ENCODE data around the gene NUDT4. TPM values are rescaled to one million over a fixed set of nuclear protein-coding genes. Genes with fewer than 3 reads are reported as not detected.

Gene NUDT4
- total RNA-seq, 2 experiments from 2014 or later: 26.4 to 32.4 TPM

DNA sequence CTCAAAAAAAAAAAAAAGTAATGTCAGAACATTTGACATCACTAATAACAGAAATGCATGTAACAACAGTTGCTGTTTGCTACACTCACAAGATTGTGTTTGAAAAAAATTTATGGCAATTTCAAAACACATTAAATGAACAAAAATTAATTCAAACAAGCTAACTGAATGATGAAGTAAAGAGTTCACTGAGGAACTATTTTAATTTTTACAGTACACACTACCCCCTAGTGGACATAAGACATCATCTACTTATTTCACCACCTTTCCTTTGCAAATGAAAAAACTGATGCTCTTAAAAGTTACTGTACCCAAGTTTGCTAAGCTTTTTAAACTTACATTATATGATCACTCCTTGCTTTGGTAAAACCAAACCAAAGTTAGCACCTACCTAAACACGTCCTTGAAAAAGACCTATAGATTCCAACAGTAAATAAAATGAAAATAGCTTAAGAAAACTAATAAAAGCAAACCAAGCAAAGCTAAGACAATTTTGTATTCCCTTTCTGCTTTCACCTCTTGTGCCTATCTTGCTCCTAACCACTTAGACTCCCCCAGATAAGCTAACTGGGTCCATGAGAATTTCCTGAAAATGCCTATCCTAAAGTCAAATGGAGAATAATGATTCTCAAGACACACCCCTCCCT is 41.8 kb downstream of the NUDT4 start:
- ChIA-PET CTCF (ENCODE audit: unreplicated experiment) (interaction anchor here (0.8 to 1.0 kb wide), 3 partner anchors 10 to 19 kb away, joined by 3 to 5 read pairs (median 3); no protein-coding TSS in a partner anchor), POLR2A (interaction anchor here (0.5 to 2.8 kb wide), 10 partner anchors 9 to 742 kb away, joined by 3 to 15 read pairs (median 4); no protein-coding TSS in a partner anchor)
- peak; percentile 70 for DNase-seq (ENCODE audit: low spot score)
- TF ChIP-seq, protein P1, sequence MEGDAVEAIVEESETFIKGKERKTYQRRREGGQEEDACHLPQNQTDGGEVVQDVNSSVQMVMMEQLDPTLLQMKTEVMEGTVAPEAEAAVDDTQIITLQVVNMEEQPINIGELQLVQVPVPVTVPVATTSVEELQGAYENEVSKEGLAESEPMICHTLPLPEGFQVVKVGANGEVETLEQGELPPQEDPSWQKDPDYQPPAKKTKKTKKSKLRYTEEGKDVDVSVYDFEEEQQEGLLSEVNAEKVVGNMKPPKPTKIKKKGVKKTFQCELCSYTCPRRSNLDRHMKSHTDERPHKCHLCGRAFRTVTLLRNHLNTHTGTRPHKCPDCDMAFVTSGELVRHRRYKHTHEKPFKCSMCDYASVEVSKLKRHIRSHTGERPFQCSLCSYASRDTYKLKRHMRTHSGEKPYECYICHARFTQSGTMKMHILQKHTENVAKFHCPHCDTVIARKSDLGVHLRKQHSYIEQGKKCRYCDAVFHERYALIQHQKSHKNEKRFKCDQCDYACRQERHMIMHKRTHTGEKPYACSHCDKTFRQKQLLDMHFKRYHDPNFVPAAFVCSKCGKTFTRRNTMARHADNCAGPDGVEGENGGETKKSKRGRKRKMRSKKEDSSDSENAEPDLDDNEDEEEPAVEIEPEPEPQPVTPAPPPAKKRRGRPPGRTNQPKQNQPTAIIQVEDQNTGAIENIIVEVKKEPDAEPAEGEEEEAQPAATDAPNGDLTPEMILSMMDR (conservative IDR thresholded peaks at IDR 0.05; ENCODE audit: low read length): peak; percentile 85
- no peak for TF ChIP-seq EZH2phosphoT487 (IDR thresholded peaks at IDR 0.05; ENCODE audit: borderline replicate concordance, low read depth, low read length)
- intact Hi-C loops (cut with micrococcal nuclease; ENCODE audit: unreplicated experiment): loop anchor here (1.0 to 10.0 kb wide), 2 partner anchors 432 to 685 kb away; no protein-coding TSS in a partner anchor
- Histone ChIP-seq H3K27ac (ENCODE audit: low read depth, low read length, poor library complexity, severe bottlenecking) (no peak overlapping the region), H4K20me1 (ENCODE audit: insufficient read depth, low read length) (peaks cover 84% of the 10 kb centered on the region), H2AFZ (ENCODE audit: low read length) (no peak overlapping the region), H3K79me2 (ENCODE audit: insufficient read depth, low read depth, low read length) (peaks cover 100% of the 10 kb centered on the region), H3K4me1 (ENCODE audit: insufficient read depth, low read length, poor library complexity, severe bottlenecking) (peaks cover 85% of the 10 kb centered on the region), H3K36me3 (ENCODE audit: insufficient read depth, low read length) (peaks cover 27% of the 10 kb centered on the region), H3K9me3 (ENCODE audit: low read length) (no peaks in the 10 kb centered on the region), H3K4me3 (ENCODE audit: low read depth, low read length, poor library complexity, severe bottlenecking) (no peak overlapping the region), H3K4me2 (ENCODE audit: low read length) (peak overlapping the region; percentile 8), H3K9me2 (ENCODE audit: insufficient read depth, low read length) (no peaks in the 10 kb centered on the region)
- BruUV-seq (replicated peaks): no TSS peak

GRCh38 chr12:93422050-93422449 is 44.3 kb downstream of the NUDT4 start:
- Histone ChIP-seq H3K79me2 (ENCODE audit: insufficient read depth, low read depth, low read length) (peaks cover 100% of the 10 kb centered on the region), H3K36me3 (ENCODE audit: insufficient read depth, low read length) (peaks cover 16% of the 10 kb centered on the region), H3K9me2 (ENCODE audit: insufficient read depth, low read length) (no peaks in the 10 kb centered on the region), H4K20me1 (ENCODE audit: insufficient read depth, low read length) (peaks cover 83% of the 10 kb centered on the region), H3K4me2 (ENCODE audit: low read length) (peak overlapping the region; percentile 64), H3K9me3 (ENCODE audit: low read length) (no peaks in the 10 kb centered on the region), H3K27ac (ENCODE audit: low read depth, low read length, poor library complexity, severe bottlenecking) (no peak overlapping the region), H3K4me1 (ENCODE audit: insufficient read depth, low read length, poor library complexity, severe bottlenecking) (peaks cover 92% of the 10 kb centered on the region), H2AFZ (ENCODE audit: low read length) (no peak overlapping the region), H3K4me3 (ENCODE audit: low read depth, low read length, poor library complexity, severe bottlenecking) (peak overlapping the region; percentile 14)
- CTCF ChIA-PET (ENCODE audit: unreplicated experiment): no interaction called here
- TF ChIP-seq EZH2phosphoT487 (IDR thresholded peaks at IDR 0.05; ENCODE audit: borderline replicate concordance, low read depth, low read length): no peak
- TF ChIP-seq, protein P1 (conservative IDR thresholded peaks at IDR 0.05; ENCODE audit: low read length): no peak
- intact Hi-C loops (cut with micrococcal nuclease; ENCODE audit: unreplicated experiment): no loop called here
- no peak for DNase-seq (ENCODE audit: low spot score)
- POLR2A ChIA-PET: interaction anchor here (0.5 to 2.2 kb wide), 7 partner anchors 9 to 681 kb away, joined by 3 to 6 read pairs (median 4); no protein-coding TSS in a partner anchor
- BruUV-seq (replicated peaks): no TSS peak
